Hematopoietic multipotent progenitor cell treated with erythropoietin and hydrocortisone succinate and interleukin-3 and kit ligand, for 15 days (in vitro differentiated cells): ENCODE data around the gene IL1RAPL2.
"Not testable (repeated sequence)": the region's sequence is repeated elsewhere in the genome, so short reads cannot be mapped to it uniquely, and the experiment has no call there.

Experiments
- DNase-seq: peaks from one replicate; pipeline ENCODE4 v3.0.0-alpha.2; 2015; ENCODE audit warnings: low spot score

Gene IL1RAPL2

DNA sequence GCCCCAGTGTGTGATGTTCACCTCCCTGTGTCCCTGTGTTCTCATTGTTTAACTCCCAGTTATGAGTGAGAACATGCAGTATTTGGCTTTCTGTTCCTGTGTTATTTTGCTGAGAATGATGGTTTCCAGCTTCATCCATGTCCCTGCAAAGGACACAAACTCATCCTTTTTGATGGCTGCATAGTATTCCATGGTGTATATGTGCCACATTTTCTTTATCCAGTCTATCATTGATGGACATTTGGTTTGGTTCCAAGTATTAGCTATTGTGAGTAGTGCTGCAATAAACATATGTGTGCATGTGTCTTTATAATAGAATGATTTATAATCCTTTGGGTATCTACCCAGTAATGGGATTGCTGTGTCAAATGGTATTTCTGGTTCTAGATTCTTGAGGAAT lies 1239.7 kb downstream of the IL1RAPL2 start:
- not testable (repeated sequence) for DNase-seq

DNA sequence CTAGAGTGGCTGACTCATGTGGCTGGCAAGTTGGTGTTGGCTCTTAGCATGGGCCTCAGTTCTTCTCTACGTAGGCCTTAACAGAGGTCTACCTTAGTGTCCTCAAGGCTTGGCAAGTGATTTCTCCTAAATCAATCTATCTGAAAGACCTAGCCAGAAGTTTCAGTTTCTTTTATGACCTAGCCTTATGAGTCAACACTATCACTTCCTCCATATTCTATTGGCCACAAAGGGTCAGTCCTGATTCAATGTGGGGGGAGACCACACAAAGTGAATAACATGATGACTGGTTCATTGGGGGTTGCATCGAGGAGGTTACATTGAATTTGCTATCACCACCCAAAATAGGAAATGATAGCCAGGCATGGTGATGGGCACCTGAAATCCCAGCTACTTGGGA lies 1250.5 kb downstream of the IL1RAPL2 start:
- DNase-seq = no peak
